C1 segment of cervical spinal cord (tissue), 14 donors: ENCODE results near the gene HNRNPU.
"Not testable (repeated sequence)": the region's sequence is repeated elsewhere in the genome, so short reads cannot be mapped to it uniquely, and the experiment has no call there.

Source experiments
- DNase-seq, 14 donors: peaks; one replicate each; lab custom pipeline; 2025; lab: John Stamatoyannopoulos, UW

HNRNPU gene

DNA sequence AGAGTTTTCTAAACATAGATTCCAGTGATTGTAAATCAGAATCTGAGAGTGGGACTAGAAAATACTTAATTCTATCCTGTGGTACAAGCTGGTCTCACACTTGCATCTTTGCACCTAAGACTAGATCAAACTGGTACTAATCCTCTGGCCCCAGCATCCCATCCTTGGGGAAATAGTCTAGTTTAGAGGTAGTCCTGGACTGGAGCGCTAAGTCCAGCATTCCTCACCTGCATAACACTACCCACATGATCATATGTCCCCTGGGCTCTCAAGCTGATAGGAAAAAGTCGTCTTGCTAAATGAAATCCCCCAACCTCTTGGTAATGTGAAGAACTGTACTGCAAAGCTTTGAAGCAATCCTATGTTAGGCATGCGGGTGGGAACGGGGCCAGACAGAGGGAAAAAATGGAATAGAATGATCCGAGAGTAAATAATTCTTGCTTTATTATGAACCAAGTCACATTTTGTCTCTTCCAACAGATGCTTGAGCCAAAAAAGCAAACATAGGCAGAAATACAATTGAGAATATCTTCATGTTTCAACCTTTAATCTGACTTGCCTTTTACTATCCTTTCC lies 24.0 kb downstream of the HNRNPU start:
- DNase-seq = peak in 1 of 14 donors; percentile 34

DNA sequence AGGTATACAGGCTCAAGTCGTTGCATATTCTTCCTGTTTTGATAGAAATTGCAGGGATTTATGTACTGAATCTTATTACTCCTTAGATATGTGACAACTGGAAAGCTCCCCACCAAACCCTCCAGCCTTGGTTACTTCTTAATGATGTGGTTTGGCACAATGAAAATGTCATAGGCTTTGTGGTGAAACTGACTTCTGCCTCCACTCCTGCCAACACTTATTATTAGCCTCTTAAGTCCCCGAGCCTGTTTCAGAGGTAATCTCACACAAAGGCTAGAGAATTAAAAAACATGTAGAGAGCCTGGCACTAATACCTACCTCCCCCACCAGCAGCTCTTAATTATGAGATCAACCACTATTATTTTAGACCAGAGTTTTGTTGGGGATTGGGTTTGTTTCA lies 24.7 kb downstream of the HNRNPU start:
- no peak for DNase-seq

DNA sequence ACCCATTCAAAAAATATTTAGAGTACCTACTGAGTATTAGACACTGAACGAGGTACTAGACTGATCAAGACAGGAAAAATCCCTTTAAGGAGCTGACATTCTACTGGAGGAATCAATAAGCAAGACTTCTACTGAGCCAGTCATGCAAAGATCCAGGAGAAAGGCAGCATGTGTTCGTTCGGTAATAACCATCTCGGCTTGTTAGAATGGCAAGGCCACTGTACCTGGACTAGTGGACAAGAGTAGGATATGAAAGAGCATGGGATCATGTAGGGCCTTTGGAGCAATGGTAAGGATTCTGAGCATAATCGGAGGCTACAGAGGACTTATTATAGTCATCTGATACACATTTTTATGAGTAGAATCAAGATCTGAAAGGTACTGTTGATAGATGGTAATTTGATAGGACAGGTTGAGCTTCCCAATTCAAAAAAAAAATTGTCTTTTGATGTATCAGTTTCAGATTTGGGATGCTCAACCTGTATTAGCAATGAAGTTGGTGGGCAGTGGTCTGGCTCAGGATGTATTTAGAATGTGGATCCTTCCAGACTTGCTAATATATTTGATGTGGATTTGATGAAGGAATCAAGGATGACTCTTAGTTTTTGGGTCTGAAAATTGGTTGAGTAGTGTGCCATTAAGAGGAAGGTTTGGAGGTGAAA lies 26.6 kb downstream of the HNRNPU start:
- peak in 1 of 14 donors; percentile 44 for DNase-seq

DNA sequence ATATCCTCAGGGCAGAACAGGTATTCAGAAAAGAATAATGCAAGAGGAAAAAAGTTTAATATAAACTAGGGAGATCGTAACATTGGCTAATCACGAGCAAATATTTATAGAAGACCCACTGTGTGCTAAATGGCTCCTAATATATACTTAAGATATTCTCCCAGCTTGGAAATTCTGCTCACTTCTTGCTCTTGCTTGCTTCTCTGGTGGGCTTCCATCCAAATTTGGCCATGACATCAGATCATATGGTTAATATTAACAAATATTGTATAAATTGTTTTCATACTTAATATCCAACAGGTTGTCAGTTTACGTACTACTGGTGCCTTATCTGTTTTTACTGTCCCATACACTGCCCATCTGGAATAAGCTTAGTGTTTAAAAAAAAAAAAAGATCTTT lies 27.8 kb downstream of the HNRNPU start:
- no peak for DNase-seq

DNA sequence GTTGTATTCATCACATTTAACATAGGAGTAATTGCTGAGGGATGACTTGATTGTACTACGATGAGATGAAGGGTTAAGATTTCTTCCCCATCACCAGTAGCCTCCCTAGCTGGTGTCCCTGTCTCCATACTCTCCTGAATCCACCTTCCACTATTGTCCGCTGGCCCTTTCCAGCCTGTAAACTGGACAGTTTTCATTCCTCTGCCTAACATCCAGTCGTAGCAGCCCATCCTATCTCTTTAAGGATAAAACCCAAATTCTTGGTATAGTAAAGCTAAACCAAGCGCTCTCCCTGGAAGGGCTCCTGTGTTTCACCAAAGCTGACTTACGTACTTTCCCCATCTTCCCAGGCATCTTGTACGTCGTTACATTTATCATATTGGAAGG lies 28.2 kb downstream of the HNRNPU start:
- peak in 7 of 14 donors; percentile 9 to 64 (median 27) for DNase-seq

DNA sequence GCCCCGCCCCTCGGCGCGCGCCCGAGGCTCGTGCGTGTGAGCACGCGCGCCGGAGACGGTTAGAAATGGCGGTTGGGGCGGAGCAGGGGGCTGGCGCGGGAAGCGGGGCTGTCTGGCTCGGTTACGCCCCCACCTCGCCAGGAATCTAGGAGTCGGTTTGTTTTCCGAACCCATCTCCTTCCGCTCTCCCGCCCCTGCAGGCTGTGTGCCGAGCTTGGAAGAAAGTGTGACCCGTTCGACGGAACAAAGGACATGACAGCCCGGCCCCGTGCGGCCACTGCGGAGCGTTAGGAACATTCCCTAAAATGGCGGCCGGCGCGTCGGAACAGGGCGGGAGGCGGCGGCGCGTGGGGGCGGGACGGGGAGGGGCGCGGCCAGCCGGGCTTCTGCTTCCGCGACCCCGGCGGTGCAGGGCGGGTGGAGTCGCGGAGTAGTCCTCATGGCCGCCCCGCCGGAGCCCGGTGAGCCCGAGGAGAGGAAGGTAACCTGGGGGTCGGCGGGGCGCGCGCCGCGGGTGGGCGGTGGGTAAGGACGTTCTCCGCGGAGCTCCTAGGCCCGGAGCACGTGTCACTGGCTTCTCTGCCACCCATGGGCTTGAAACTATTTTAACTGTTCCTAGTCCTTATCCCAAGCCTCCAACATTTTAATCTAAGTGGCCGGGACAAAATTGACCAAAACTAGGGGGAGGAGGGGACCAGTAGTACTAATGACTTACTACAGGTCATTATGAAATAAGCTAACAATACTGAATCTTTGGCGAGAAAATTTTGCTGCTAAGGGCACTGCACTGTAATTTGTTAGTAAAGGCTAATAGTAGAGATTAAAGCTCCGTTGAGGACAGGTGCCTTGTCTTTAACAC lies 28.8 kb downstream of the HNRNPU start, which contains the start of gene COX20:
Gene COX20 (plus strand): TSS at position 383 of the 859 bp plus-strand sequence. CDS start 57 bp downstream, at position 440.
- peak; percentile 86 to 98 (median 92) for DNase-seq

DNA sequence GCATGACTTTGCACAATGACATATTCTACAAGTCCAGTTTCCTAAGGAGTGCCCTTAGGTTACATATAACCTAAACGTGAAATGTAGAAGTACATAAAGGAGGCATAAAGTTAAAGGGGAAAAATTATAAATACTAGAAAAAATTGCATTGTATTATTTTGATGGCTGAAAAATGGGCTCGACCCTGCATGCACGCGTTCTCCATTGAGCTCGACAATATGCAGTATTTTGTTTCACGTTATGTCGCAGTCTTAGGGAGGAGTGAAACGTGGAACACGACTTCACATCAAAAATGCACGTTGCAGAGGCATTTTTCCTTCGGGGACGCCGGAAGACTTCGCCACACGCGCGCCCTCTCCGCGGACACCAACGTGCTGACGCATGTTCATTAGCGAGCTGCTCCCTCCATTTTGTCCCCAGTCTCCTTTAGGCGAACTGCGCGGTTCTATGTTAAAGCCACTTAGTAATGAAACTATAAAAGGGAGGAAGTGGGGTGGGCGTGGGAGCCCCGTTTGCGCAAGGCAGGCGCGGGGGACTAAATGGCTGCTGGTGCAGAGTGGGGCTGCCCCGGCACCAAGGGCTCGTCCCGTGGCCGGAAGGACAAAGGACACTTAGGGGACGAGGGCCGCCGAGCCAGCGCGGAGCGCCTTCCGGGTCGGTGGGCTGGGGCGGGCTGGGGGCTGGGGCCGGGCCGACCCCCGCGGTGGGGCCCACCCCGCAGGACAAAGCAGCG lies 29.6 kb downstream of the HNRNPU start:
- peak in 7 of 14 donors; percentile 41 to 95 (median 89) for DNase-seq

DNA sequence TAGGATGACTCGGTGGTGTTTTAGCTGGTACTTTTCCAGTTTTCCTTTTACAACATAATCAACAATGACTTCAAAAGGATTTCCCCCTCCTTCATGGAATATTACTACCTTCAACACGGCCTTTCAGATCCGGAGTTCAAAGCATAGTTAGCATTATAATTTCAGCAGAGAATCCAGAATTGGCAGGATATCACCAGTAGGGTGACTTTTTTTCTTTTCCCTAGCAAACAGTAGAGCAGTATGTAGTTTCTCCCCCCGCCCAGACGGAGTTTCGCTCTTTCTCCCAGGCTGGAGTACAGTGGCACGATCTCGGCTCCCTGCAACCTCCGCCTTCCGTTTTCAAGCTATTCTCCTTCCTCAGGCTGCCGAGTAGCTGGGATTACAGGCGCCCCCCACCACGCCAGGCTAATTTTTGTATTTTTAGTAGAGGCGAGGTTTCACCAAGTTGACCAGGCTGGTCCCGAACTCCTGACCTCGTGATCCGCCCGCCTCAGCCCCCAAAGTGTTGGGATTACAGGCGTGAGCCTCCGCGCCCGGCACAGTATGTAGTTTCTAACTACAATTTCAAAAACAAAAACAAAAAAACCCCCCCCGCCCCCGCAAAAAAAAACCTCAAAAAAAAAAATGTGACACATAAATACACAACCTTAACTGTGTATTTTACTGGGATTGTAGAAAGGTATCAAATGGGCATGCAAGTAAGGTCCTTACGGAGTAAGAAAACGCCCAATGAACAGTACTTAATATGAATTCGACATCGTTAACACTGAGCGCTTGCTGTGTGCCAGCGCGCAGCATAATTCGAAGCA lies 30.4 kb downstream of the HNRNPU start:
- DNase-seq = peak in 12 of 14 donors; percentile 9 to 59 (median 39)

DNA sequence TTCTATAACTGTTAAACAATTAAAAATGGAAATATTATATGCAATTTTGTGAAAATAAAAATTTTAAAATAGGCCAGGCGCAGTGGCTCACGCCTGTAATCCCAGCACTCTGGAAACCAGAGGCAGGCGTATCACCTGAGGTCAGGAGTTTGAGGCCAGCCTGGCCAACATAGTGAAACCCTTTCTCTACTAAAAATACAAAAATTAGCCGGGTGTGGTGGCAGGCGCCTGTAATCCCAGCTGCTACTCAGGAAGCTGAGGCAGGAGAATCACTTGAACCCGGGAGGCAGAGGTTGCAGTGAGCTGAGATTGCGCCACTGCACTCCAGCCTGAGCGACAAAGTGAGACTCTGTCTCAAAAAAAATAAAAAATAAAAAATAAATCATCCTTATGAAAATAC lies 31.1 kb downstream of the HNRNPU start:
- DNase-seq = not testable (repeated sequence)

DNA sequence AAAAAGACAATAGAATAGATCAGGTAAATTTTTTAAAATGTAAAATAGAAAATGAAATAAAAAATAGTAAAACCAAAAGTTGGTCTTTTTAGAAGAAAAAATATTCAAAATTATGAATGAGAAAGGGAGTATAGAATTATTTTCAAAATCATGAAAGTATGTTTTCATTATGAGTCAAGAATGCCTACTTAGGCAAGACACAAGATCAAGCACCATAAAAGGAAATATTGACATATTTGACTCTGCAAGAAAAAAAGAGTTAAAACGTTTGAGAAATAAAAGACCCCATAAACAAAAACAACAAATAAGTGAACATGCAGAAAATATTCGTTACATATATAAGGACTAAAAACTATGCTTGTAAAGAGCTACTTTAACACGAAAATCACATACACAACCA lies 33.7 kb downstream of the HNRNPU start:
- DNase-seq = no peak

DNA sequence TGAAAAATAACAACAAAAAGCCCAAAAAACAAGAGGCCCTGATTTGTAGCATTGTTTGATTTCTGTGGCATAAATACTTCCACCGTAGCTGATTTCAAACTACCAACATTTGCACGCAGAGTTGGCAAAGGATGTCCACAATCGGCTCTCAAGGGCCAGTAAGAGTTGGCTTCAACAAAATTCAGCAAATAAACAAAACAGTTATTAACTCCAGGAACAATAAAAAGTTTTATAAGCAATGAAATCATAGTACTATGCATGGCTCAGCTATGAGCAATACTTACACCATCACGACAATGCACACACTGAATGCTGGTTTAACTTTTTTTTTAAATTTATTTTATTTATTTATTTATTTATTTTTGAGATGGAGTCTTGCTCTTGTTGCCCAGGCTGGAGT lies 37.6 kb downstream of the HNRNPU start:
- no peak for DNase-seq

DNA sequence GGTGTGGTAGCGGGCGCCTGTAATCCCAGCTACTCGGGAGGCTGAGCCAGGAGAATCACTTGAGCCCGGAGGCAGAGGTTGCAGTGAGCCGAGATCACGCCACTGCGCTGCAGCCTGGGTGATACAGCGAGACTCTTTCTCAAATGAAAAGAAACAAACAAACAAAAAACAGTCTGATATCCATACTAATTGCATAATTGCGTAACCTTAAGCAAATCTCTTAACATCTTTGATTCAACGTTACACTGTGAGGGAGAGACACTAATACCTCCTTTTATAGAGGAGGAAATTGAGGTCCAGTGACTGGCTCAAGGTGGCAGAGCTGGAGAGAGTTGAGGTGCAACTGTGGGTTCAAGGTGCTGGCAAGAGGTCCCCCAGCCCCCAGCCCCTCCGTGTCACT lies 41.5 kb downstream of the HNRNPU start:
- no peak for DNase-seq

DNA sequence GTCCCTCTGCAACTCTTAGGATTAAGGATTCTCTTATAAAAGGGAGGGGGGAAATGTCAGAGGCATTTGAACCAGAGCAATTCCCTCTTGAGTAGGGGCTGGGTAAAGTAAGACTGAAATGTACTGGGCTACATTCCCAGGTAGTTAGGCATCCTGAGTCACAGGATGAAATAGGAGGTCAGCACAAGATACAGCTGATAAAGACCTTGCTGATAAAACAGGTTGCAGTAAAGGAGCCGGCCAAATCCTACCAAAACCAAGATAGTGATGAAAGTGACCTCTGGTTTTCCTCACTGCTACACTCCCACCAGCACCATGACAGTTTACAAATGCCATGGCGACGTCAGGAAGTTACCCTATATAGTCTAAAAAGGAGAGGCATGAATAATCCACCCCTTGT lies 43.2 kb downstream of the HNRNPU start:
- no peak for DNase-seq

DNA sequence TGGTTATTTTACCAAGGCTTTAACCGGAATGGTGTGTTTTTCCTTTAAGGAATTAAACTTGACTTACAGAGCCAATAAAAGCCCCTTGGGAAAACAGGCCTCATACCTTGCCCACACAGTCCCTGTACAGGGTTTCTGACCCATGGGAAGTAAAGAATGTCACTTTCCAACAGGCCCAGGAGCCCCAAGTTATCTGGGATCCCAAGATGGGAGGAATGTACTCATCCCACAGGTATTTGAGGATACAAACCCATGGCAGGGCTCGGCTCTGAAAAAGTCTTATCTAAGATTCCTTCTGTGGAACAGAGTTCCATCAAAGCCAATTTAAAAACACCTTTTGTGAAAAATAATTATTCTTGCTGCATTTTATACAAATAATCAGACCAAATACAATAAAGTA lies 44.2 kb downstream of the HNRNPU start:
- DNase-seq = no peak

DNA sequence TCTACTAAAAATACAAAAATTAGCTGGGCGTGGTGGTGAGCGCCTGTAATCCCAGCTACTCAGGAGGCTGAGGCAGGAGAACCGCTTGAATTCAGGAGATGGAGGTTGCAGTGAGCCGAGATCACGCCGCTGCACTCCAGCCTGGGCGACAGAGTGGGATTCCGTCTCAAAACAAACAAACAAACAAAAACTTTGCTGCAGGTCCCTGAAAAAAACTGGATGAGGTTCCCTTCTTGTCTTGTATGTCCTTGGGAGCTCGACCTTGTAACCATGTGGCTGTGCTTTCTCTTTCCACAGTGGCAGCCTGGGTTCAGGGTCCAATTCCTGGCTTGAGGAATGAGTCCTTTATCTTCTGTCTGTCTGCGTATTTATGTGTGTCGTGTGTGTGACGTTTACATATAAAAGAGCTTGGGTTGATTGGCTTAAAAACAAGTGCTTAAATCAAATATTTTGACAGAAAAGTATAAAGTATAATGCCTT lies 46.9 kb downstream of the HNRNPU start:
- no peak for DNase-seq

DNA sequence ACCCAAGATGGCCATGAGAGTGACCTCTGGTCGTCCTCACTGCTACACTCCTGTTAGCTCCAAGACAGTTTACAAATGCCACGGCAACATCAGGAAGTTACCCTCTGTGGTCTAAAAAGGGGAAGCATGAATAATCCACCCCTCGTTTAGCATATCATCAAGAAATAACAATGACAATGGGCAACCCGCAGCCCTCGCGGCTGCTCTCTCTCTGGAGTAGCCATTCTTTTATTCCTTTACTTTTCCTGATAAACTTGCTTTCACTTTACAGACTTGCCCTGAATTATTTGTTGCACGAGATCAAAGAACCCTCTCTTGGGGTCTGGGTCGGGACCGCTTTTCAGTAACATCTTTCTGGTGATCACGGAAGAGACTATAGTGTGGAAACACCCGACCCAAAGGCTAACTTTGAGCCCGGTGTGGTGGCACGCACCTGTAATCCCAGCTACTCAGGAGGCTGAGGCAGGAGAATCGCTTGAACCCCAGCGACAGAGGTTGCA lies 48.7 kb downstream of the HNRNPU start:
- DNase-seq = no peak

DNA sequence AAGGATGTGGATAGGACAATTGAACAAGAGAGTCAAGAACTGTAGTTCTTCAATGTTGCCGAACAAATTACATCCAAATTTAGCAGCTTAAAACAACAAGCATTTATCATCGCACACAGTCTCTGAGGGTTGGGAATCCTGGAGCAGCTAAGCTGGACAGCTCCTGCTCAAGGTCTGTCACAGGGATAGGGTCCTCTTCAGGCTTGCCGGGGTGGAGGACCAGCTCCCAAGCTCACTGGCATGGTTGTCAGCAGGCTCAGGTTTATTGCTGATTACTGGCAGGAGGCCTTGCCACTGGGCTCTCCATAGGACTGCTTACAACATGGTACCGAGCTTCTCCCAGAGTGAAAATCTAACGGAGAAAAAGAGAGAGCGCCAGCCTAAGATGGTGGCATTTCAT lies 51.0 kb downstream of the HNRNPU start:
- DNase-seq = no peak

DNA sequence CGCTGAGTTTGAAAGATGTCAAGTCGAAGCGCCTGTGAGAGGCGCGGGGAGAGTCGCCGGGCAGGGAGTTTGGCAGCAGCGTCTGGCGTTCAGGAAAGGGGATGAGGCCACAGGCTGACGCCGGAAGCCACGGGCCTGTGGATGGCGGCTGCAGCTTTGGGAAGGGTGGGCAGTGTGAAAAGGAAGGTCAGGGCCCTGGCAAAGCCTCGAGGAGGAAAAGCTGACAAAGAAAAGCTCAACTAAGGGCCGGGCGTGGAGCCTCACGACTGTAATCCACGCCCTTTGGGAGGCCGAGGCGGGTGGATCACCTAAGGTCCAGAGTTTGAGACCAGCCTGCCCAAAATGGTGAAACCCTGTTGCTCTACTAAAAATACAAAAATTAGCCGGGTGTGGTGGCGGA lies 54.1 kb downstream of the HNRNPU start:
- no peak for DNase-seq

DNA sequence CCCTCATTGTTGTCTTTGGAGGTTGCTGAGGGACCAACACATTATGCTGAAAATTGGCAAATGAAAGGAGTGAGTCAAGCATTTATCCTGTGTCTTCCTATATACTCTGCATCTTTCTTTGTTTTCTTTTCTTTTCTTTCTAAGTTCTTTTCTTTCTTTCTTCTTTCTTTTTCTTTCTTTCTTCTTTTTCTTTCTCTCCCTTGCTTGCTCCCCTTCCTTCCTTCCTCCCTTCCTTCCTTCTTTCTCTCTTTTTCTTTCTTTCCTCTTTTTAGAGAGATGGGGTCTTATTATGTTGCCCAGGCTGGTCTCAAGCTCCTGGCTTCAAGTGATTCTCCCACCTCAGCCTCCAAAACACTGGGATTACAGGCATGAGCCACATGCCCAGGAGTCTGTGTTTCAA lies 57.2 kb downstream of the HNRNPU start:
- DNase-seq = no peak

DNA sequence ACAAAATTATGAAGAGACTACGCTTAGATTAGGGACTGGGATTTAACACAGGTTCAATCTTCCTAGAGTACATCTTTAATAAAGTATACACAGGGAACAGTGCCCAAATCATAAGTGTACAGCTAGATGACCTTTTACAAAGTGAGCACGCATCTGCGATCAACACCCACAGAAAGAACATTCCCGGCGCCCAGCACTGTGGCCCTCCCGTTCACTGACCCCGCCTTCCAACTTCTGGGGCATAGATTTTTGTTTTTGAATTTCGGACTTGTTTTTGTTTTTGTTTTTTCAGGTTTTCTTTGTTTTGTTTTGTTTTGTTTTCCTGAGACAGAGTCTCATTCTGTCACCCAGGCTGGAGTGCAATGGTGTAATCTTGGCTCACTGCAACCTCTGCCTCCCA lies 59.5 kb downstream of the HNRNPU start:
- no peak for DNase-seq
